Transverse colon (tissue), 4 donors: ENCODE measurements around the gene BAIAP3. TPM values are rescaled to one million over a fixed set of nuclear protein-coding genes. Genes with fewer than 3 reads are reported as not detected.

Experiments used
- DNase-seq: peaks from one replicate; pipeline ENCODE4 v3.0.0-alpha.2; 2019
- H3K27ac ChIP-seq, 4 donors: fragments of 200-600 bp; sonication (generic); 2 replicates each; pipeline ENCODE4 v1.5.1; 2016 to 2018; ENCODE audit warnings: inconsistent platforms in 4 of 4
- H3K27me3 ChIP-seq: fragments of 200-600 bp; sonication (generic); 2 replicates; pipeline ENCODE4 v1.5.1; 2017; ENCODE audit warnings: inconsistent platforms
- H3K36me3 ChIP-seq, 4 donors: fragments of 200-600 bp; sonication (generic); 2 replicates each; pipeline ENCODE4 v1.5.1; 2017 to 2019; ENCODE audit warnings: inconsistent platforms in 4 of 4
- H3K4me1 ChIP-seq, 4 donors: fragments of 200-600 bp; sonication (generic); 2 replicates each; pipeline ENCODE4 v1.5.1; 2017 to 2020; ENCODE audit warnings: inconsistent platforms in 4 of 4
- H3K4me3 ChIP-seq, 4 donors: fragments of 200-600 bp; sonication (generic); 1 replicate in 1 of 4; 2 replicates in 3 of 4; pipeline versions ENCODE4 v1.5.1 to v1.6.1; 2017 to 2019; ENCODE audit warnings: inconsistent platforms in 4 of 4
- H3K9me3 ChIP-seq, 2 donors: fragments of 200-600 bp; sonication (generic); 2 replicates each; pipeline ENCODE4 v1.5.1; 2017 to 2019; ENCODE audit warnings: inconsistent platforms in 2 of 2
- EP300 ChIP-seq: sonication (generic); formaldehyde crosslinking; IDR thresholded peaks from one replicate; pipeline ENCODE4 v1.6.1; 2017; ENCODE audit warnings: antibody characterized with exemption, low read depth
- POLR2A ChIP-seq: fragments of 450-650 bp; IDR thresholded peaks from one replicate; pipeline ENCODE4 v1.6.1; 2016; ENCODE audit warnings: antibody characterized with exemption, mild to moderate bottlenecking, moderate library complexity
- POLR2AphosphoS5 ChIP-seq, 3 donors: sonication (generic); formaldehyde crosslinking; IDR thresholded peaks; one replicate each; pipeline ENCODE4 v1.6.1; 2016; ENCODE audit warnings: antibody characterized with exemption in 3 of 3
- WGBS, 2 donors: methylation state at CpG; one replicate each; pipeline ENCODE4 v1.1.5; 2018; ENCODE audit warnings: low coverage in 1 of 2; 5-methylcytosine and 5-hydroxymethylcytosine counted together
- in situ Hi-C, 4 donors: fragments of 200-750 bp; cut with MboI; loops; one replicate each; pipeline versions ENCODE4 v1.15.0 to v1.15.1; 2017; ENCODE audit warnings: low sequenced_read_pairs in 3 of 4, low pct_ligation_motif_present in 1 of 4, low pct_unique_long_range_greater_than_20kb in 1 of 4
- intact Hi-C: fragments of 100-400 bp; cut with DNase I; formaldehyde crosslinking; loops from one replicate; pipeline ENCODE4 v1.15.1; 2023; ENCODE audit warnings: low total_unique reads
- total RNA-seq, 4 donors: library from RNA; depleted of rRNA; stranded (reverse); fragments of >200 nt; gene quantifications; one replicate each; pipeline ENCODE4 v1.1.0, GENCODE V29; 2016
- TF ChIP-seq, protein P1 (sequence below), 5 experiments: fragments of 200-600 bp in 3 of 5; fragments of 450-650 bp in 2 of 5; sonication (generic) in 3 of 5; IDR thresholded peaks; 1 replicate in 2 of 5; 2 replicates in 3 of 5; pipeline ENCODE4 v1.5.1; 2016 to 2017; ENCODE audit warnings: antibody characterized with exemption in 5 of 5, inconsistent platforms in 3 of 5, mild to moderate bottlenecking in 2 of 5, moderate library complexity in 1 of 5

The BAIAP3 gene
- total RNA-seq, 4 donors from 2014 or later = 7.3 to 190 (median 11.4) TPM

DNA sequence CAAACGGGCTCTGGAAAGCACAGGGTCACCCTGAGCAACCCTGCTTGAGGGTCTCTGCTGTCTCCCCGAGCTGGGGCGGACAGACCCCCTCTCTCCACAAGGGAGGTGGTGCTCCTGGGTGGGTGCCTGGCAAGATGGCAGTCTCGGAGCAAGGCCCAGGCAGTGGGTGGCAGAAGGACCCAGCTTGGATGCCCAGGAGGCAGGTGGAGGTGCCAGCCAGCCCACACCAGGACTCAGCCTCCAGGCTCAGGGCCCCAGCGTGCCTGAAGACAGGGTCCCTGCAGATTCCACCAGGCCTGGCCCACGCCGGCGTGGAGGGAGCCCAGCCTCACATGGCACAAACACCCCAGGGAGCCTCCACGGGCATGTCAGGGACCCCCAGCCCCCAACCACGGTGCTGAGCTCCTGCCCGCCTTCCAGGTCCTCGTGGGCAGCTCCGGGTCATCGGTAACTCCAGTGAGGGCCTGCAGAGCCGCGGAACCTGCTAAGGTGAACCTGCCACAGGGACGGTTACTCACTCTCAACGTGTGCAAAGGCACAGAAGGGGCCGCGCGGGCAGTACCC, 60.2 kb downstream of the BAIAP3 start:
- no peaks in the 10 kb centered on the region for H3K9me3 ChIP-seq
- no peaks in the 10 kb centered on the region for H3K4me1 ChIP-seq
- no peak for DNase-seq
- intact Hi-C loops (no loop called here), in situ Hi-C loops (no loop called here)
- H3K27ac ChIP-seq = no peak overlapping the region
- WGBS, 2 donors = 80 to 91% methylated on average over 1 to 19 of the region's 21 CpGs
- no peak overlapping the region for H3K4me3 ChIP-seq
- peaks cover 0 to 28% (median 13%) of the 10 kb centered on the region in 4 donors for H3K36me3 ChIP-seq
- TF ChIP-seq POLR2A = no peak
- TF ChIP-seq, protein P1, sequence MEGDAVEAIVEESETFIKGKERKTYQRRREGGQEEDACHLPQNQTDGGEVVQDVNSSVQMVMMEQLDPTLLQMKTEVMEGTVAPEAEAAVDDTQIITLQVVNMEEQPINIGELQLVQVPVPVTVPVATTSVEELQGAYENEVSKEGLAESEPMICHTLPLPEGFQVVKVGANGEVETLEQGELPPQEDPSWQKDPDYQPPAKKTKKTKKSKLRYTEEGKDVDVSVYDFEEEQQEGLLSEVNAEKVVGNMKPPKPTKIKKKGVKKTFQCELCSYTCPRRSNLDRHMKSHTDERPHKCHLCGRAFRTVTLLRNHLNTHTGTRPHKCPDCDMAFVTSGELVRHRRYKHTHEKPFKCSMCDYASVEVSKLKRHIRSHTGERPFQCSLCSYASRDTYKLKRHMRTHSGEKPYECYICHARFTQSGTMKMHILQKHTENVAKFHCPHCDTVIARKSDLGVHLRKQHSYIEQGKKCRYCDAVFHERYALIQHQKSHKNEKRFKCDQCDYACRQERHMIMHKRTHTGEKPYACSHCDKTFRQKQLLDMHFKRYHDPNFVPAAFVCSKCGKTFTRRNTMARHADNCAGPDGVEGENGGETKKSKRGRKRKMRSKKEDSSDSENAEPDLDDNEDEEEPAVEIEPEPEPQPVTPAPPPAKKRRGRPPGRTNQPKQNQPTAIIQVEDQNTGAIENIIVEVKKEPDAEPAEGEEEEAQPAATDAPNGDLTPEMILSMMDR (IDR thresholded peaks at IDR 0.05) = no peak
- no peak for TF ChIP-seq POLR2AphosphoS5 (IDR thresholded peaks at IDR 0.05)
- no peak for TF ChIP-seq EP300
- no peaks in the 10 kb centered on the region for H3K27me3 ChIP-seq

DNA sequence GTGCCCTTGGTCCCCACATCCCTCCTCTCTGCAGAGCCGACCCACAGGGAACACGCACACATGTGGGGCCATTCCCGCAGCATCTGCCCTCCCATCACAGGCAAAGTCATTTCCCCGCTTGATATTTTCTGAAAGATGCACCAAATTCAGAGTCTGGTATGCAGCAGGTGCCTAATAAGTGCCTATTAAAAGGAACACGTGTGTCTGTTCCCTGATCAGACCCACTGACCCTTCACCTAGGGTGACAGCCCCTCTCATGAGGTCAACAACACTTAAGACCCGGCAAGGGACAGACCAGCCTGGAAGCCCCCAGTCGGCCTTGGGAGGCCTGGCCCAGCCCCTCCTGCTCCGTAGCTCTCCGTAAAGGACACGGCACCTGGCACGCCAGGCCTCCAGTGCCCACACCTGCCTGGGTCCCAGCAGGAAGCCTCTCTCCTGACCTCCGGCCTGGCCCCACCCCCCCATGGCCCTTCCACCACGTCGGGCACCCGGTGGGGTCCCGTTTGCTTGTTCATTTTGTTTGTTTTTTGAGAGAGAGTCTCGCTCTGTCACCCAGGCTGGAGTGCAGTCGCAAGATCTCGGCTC, 61.0 kb downstream of the BAIAP3 start:
- peaks cover 0 to 35% (median 13%) of the 10 kb centered on the region in 4 donors for H3K36me3 ChIP-seq
- no peaks in the 10 kb centered on the region for H3K27me3 ChIP-seq
- H3K27ac ChIP-seq = no peak overlapping the region
- intact Hi-C loops = no loop called here
- no peaks in the 10 kb centered on the region for H3K4me1 ChIP-seq
- H3K9me3 ChIP-seq = no peaks in the 10 kb centered on the region
- TF ChIP-seq POLR2A = no peak
- TF ChIP-seq, protein P1 (IDR thresholded peaks at IDR 0.05) = no peak
- TF ChIP-seq EP300 = no peak
- TF ChIP-seq POLR2AphosphoS5 (IDR thresholded peaks at IDR 0.05) = no peak
- H3K4me3 ChIP-seq = no peak overlapping the region
- WGBS, 2 donors = 87% methylated on average over 19 of the region's 19 CpGs; no CpG with 5 or more reads in 1 of the 2 donors
- DNase-seq = no peak
- in situ Hi-C loops = no loop called here

DNA sequence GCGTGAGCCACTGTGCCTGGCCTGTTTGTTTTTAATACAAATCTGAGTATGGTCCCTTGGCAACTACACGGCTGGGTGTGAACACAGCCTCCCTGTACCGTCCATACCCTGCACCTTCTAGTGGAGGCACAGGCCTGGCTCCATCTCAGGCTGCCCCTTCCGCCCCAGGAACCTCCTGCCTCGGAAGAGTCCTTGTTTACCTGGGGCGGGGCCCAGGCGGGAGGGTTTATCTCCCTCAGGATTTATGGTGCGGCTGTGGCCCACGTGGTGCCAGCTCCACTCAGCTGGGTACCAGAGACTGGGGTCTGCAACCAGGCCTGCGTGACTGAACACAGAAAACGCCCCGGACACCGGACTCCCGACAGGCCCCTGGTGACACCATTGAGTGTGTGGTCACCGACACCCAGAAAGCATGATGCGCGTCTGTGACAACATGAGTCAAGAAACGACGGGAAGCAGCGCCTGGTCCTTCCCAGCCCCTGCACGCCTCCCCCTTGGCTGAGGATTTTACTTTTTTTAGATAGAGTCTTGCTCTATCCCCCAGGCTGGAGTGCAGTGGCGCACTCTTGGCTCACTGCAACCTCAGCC, 62.1 kb downstream of the BAIAP3 start:
- 77 to 83% methylated on average over 1 to 19 of the region's 22 CpGs for WGBS, 2 donors
- peaks cover 0 to 28% (median 10%) of the 10 kb centered on the region in 4 donors for H3K36me3 ChIP-seq
- H3K4me1 ChIP-seq = no peaks in the 10 kb centered on the region
- no peak overlapping the region for H3K4me3 ChIP-seq
- H3K27me3 ChIP-seq = no peaks in the 10 kb centered on the region
- in situ Hi-C loops (no loop called here), intact Hi-C loops (no loop called here)
- no peaks in the 10 kb centered on the region for H3K9me3 ChIP-seq
- H3K27ac ChIP-seq = no peak overlapping the region
- TF ChIP-seq POLR2A = no peak
- TF ChIP-seq EP300 = no peak
- TF ChIP-seq, protein P1 (IDR thresholded peaks at IDR 0.05) = no peak
- no peak for TF ChIP-seq POLR2AphosphoS5 (IDR thresholded peaks at IDR 0.05)
- no peak for DNase-seq

DNA sequence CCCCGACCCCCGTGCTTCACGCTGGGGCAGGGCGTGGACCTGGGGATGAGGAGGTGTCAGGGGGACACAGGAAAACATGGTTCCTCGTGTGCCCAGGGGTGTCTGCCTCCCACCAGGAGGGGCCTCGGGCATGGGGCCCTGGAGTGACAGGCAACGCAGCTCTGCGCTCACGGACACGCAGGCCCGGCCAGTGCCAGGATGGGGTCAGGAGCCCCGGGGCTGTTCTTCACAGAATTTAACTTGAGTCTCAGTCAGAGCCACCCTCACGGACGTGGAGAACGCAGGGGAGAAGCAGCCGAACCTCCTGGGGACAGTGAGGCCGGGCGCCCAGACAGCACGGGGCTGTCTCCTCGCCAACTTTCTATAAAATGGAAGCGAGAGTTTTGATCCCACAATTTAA, 64.3 kb downstream of the BAIAP3 start:
- Histone ChIP-seq H3K27me3 (no peaks in the 10 kb centered on the region), H3K36me3 (peaks cover 0 to 44% (median 16%) of the 10 kb centered on the region in 4 donors), H3K27ac (no peak overlapping the region), H3K9me3 (no peaks in the 10 kb centered on the region), H3K4me3 (no peak overlapping the region), H3K4me1 (no peaks in the 10 kb centered on the region)
- in situ Hi-C loops = no loop called here
- intact Hi-C loops = no loop called here
- WGBS, 2 donors = 92 to 100% methylated on average over 2 to 17 of the region's 21 CpGs
- no peak for DNase-seq
- TF ChIP-seq POLR2A (no peak), EP300 (no peak), POLR2AphosphoS5 (IDR thresholded peaks at IDR 0.05) (no peak)
- TF ChIP-seq, protein P1 (IDR thresholded peaks at IDR 0.05) = no peak
